Measurements from ENCODE around the gene KDM5C.

The KDM5C gene

DNA sequence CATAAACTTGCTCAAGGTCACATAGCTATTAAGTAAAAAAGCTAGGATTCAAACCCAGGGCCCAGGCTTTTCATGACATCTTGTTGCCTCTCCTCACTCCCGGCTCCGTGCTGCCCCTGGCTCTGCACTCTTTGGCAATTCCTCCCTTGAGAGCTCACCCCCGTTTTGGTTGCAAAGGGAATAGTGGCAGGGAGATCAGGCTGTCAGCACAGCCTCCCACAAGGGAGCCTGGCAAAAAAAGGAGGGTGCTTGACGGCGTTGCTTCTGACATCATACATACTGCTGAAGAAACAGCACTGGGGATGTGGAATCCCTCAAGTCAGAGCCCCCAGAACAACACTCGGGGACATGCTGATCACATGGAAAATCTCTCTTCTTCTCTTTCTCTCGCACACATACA, 35.8 kb upstream of the KDM5C start:
- Histone ChIP-seq H3K36me3 (ENCODE audit: control insufficient read depth, low read depth, low read length) (no peaks in the 10 kb centered on the region), H3K9ac (ENCODE audit: low read length) (no peak overlapping the region), H3K4me3 (ENCODE audit: low read length) (no peak overlapping the region), H3K9me3 (ENCODE audit: control insufficient read depth, low read depth, low read length) (no peaks in the 10 kb centered on the region), H3K27ac (ENCODE audit: low read length) (no peak overlapping the region), H3K27me3 (ENCODE audit: control insufficient read depth, insufficient read depth, low read length) (no peaks in the 10 kb centered on the region), H3K4me1 (ENCODE audit: control insufficient read depth, low read depth, low read length) (no peaks in the 10 kb centered on the region)

DNA sequence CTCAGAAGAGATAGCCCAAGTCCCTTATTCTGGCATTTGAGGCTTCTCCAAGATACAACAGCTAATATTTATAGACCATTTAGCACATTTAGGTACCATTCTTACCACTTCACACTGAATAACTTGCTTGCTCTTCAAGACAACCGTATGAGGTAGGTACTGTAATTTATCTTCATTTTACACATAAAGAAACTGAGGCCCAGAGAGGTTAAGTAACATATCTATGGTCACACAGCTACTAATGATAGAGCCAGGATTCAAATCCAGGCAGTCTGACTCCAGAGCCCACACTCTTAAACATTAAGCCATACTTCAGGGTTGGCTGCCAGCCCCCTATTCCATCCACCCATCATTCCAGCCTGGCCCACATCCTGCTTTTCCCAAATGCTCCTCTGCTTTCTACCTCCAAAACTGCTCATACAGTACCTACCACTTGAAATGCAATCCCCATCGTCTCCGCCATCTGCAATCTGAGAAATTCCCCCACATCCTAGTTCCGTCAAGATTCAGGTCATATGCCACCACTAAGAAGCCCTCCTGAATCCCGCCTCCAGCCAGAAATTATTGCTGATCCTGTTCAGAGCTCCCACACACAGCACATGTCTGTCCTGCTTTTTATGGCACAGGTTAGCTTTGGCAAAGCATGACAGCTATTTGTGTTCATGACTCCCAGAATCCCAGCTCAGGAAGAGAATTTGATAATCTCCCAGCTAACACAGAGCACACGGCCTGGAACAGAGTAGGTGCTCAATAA, 32.8 kb upstream of the KDM5C start:
- Histone ChIP-seq H3K9ac (ENCODE audit: low read length) (no peak overlapping the region), H3K9me3 (ENCODE audit: control insufficient read depth, low read depth, low read length) (no peaks in the 10 kb centered on the region), H3K27ac (ENCODE audit: low read length) (no peak overlapping the region), H3K27me3 (ENCODE audit: control insufficient read depth, insufficient read depth, low read length) (no peaks in the 10 kb centered on the region), H3K36me3 (ENCODE audit: control insufficient read depth, low read depth, low read length) (no peaks in the 10 kb centered on the region), H3K4me1 (ENCODE audit: control insufficient read depth, low read depth, low read length) (no peaks in the 10 kb centered on the region), H3K4me3 (ENCODE audit: low read length) (no peak overlapping the region)

DNA sequence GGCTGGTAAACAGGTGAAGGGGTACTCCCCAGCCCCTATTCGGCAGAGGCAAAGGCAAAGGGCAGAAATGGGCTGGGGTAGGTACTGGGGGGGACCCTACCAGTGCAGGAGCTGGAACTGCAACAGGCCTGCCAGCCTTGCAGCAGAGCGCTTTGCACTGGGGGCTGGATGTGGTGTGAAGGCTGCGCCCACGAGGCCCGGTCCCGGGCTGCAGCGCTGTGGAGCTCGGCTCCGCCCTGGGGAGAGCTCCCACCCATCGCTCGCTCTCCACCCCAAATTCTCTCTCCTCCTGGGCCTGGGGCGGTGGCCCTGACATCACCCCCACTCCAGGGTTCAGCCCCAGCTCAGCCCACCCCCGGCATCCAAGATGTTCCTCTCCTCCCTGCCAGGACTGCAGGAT, 32.2 kb upstream of the KDM5C start:
- no peak overlapping the region for H3K4me3 ChIP-seq (ENCODE audit: low read length)
- no peak overlapping the region for H3K9ac ChIP-seq (ENCODE audit: low read length)
- no peaks in the 10 kb centered on the region for H3K9me3 ChIP-seq (ENCODE audit: control insufficient read depth, low read depth, low read length)
- H3K27me3 ChIP-seq (ENCODE audit: control insufficient read depth, insufficient read depth, low read length) = no peaks in the 10 kb centered on the region
- no peaks in the 10 kb centered on the region for H3K36me3 ChIP-seq (ENCODE audit: control insufficient read depth, low read depth, low read length)
- H3K27ac ChIP-seq (ENCODE audit: low read length) = no peak overlapping the region
- H3K4me1 ChIP-seq (ENCODE audit: control insufficient read depth, low read depth, low read length) = no peaks in the 10 kb centered on the region

DNA sequence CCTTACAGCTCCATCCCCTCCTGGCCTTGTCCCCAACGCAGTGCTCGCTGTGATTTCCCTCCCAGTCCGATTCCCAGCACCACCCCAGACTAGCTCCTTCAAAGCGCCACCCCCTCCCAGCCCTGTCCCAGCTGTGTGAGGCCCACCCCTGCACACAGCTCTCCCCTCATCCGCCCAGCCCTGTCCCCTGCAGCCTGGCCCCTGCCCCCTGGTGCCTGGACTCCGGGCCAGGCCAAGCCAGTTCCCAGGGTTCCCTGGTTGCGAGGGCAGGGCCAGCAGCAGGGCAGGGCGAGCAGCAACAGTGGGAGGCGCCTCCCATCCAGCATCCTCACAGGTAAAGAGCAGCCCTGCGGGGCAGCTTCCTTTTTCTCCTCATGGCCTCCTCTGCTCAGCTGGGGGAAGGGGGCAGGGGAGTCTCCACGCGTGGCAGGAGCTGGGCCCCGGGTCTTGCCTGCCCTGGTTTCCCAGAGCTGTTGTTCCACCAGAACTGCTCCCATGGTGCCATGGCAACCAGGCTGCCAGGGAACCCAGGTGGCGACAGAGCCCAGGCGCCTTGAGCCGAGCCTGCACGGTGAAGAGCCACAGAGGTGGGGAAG, 31.5 kb upstream of the KDM5C start:
- H3K4me3 ChIP-seq (ENCODE audit: low read length) = no peak overlapping the region
- no peaks in the 10 kb centered on the region for H3K27me3 ChIP-seq (ENCODE audit: control insufficient read depth, insufficient read depth, low read length)
- no peaks in the 10 kb centered on the region for H3K4me1 ChIP-seq (ENCODE audit: control insufficient read depth, low read depth, low read length)
- no peak overlapping the region for H3K9ac ChIP-seq (ENCODE audit: low read length)
- no peaks in the 10 kb centered on the region for H3K36me3 ChIP-seq (ENCODE audit: control insufficient read depth, low read depth, low read length)
- H3K9me3 ChIP-seq (ENCODE audit: control insufficient read depth, low read depth, low read length) = peaks cover under 1% of the 10 kb centered on the region
- no peak overlapping the region for H3K27ac ChIP-seq (ENCODE audit: low read length)

DNA sequence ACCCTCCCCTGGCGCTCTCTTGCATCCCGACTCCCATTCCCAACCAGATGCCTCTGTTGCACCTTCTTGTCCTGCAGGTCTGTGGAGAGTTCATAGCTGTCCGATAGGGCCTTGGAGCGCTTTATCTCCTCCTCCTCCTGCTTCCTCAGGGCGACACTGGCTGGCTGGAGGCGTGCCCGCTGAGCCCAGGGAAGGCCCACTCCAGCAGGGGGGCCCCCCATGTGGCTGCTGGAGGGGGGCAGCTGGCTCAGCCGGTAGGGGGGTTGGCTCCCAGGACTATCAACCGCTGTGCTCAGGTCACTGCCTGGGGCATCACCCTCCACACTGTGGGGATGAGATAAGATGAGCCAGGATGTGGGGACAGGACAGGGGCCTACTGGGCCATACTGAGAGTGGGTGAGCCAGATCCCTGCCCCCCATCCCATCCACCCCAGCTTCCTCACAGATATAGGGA, 30.8 kb upstream of the KDM5C start:
- Histone ChIP-seq H3K4me1 (ENCODE audit: control insufficient read depth, low read depth, low read length) (no peaks in the 10 kb centered on the region), H3K27me3 (ENCODE audit: control insufficient read depth, insufficient read depth, low read length) (no peaks in the 10 kb centered on the region), H3K9ac (ENCODE audit: low read length) (no peak overlapping the region), H3K4me3 (ENCODE audit: low read length) (no peak overlapping the region), H3K9me3 (ENCODE audit: control insufficient read depth, low read depth, low read length) (peaks cover 5% of the 10 kb centered on the region), H3K27ac (ENCODE audit: low read length) (no peak overlapping the region), H3K36me3 (ENCODE audit: control insufficient read depth, low read depth, low read length) (no peaks in the 10 kb centered on the region)

DNA sequence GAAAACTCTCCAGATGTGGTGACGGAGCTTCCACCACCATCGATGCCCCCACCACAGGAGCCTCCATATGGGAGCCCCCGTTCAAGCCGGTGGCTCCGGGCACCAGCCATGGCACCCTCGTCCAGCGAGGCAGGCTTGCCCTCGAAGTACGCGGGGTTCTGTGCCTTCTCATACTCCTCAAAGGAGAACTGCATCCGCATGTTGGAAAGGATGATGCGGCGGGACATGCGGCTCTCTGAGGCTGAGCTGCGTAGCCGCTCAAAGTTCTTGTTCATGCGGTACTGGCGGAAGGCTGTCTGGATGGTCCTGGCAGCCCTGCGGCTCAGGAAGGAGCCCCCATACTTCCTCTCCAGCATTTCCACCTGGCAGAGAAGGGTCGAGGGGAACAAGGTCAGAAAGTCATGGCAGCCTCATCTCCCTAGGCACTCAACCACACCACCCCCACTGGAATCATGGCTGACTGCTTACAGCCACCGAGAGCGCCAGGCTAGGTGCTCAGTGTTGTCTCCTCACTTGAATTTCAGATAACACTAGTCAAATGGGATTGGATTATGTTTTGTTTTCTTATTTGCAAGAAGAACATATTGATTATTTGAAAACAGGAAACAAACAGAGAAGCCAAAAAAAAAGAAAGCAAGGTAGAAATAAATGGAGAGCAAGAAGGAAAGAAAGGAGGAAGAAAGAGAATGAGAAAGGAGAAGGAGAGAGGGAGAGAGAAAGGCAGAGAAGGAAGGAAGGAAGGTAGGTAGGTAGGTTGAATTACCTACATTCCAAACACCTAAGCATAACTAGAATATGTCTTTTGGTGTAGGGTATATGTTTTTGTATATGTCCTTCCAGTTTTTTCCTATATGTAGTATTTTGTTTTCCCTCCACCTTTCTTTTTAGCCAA, 29.8 kb upstream of the KDM5C start:
- no peaks in the 10 kb centered on the region for H3K36me3 ChIP-seq (ENCODE audit: control insufficient read depth, low read depth, low read length)
- no peaks in the 10 kb centered on the region for H3K27me3 ChIP-seq (ENCODE audit: control insufficient read depth, insufficient read depth, low read length)
- no peak overlapping the region for H3K27ac ChIP-seq (ENCODE audit: low read length)
- no peak overlapping the region for H3K9ac ChIP-seq (ENCODE audit: low read length)
- H3K4me3 ChIP-seq (ENCODE audit: low read length) = no peak overlapping the region
- no peaks in the 10 kb centered on the region for H3K4me1 ChIP-seq (ENCODE audit: control insufficient read depth, low read depth, low read length)
- peaks cover 5% of the 10 kb centered on the region for H3K9me3 ChIP-seq (ENCODE audit: control insufficient read depth, low read depth, low read length)

DNA sequence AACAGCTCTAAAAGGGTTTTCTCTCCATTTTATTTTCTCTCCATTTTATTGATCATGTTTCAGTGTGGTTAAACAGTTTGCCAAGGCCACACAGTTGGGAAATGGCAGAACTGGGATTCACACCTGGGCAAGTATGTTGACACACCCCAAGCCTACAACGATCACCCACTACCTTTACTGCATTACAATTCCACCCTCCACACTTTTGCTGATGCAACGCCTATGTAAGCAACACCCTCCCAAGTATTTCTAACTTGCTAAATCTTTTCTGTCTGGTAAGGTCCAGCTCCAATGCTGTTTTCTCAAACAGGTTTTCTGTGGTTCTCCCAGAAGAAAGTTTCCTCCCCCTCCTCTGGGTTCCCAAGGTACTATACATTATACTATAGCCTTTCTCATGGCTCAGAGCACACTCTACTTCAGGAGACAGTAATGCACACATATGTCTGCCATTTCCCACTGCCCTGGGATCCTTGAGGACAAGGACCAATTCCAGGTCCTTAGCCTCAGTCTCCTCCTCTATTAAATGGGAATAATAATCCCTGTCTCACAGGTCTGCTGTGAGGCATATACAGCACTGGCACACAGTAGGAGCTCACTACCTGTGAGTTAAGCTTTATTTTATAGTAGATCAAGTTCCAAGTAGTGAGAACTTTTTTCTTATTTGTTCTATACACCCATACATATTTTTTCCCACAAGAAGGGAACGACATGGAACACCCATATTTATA, 28.4 kb upstream of the KDM5C start:
- no peak overlapping the region for H3K4me3 ChIP-seq (ENCODE audit: low read length)
- no peaks in the 10 kb centered on the region for H3K4me1 ChIP-seq (ENCODE audit: control insufficient read depth, low read depth, low read length)
- no peaks in the 10 kb centered on the region for H3K36me3 ChIP-seq (ENCODE audit: control insufficient read depth, low read depth, low read length)
- no peaks in the 10 kb centered on the region for H3K27me3 ChIP-seq (ENCODE audit: control insufficient read depth, insufficient read depth, low read length)
- H3K27ac ChIP-seq (ENCODE audit: low read length) = no peak overlapping the region
- peaks cover 5% of the 10 kb centered on the region for H3K9me3 ChIP-seq (ENCODE audit: control insufficient read depth, low read depth, low read length)
- no peak overlapping the region for H3K9ac ChIP-seq (ENCODE audit: low read length)

DNA sequence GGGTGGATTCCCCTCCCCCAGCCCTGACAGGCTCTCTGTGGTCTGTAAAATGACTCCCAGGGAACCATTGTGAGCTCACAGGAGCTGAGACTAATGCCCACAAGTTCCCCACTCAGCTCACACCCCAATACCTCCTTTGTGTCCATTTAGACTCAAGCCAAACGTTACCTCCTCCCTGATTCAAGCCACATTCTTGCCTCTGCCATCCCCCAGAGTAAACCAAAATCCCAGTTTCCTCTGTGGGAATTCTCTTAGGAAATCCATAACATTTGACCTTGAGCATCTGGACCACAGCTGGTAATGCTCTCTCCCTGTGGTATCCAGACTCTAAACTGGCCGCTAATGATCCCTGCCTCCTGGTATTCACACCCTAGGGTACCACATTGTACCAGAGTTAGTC, 26.3 kb upstream of the KDM5C start:
- no peak overlapping the region for H3K27ac ChIP-seq (ENCODE audit: low read length)
- no peaks in the 10 kb centered on the region for H3K36me3 ChIP-seq (ENCODE audit: control insufficient read depth, low read depth, low read length)
- no peaks in the 10 kb centered on the region for H3K27me3 ChIP-seq (ENCODE audit: control insufficient read depth, insufficient read depth, low read length)
- H3K4me1 ChIP-seq (ENCODE audit: control insufficient read depth, low read depth, low read length) = no peaks in the 10 kb centered on the region
- no peak overlapping the region for H3K9ac ChIP-seq (ENCODE audit: low read length)
- H3K4me3 ChIP-seq (ENCODE audit: low read length) = no peak overlapping the region
- peaks cover 16% of the 10 kb centered on the region for H3K9me3 ChIP-seq (ENCODE audit: control insufficient read depth, low read depth, low read length)

DNA sequence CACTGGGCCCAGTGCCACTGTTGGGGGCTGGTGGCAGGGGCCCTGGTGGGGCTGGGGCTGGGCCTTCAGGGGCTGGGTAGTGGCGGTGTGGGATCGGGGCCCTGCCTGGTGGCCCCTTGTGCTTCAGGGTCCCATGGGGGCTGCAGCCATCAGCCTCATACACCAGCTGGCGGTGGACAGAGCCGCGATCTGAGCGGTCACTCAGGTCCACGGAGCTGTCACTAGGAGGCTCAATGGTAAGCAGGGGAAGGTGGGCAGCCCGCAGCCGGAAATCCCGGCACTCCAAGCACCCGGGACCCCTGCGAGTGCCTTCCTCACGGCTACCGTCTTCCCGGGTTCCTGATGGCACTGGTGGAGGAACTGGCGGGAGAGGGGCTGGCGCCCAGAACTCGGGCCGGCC, 25.5 kb upstream of the KDM5C start:
- Histone ChIP-seq H3K4me1 (ENCODE audit: control insufficient read depth, low read depth, low read length) (no peaks in the 10 kb centered on the region), H3K4me3 (ENCODE audit: low read length) (no peak overlapping the region), H3K9me3 (ENCODE audit: control insufficient read depth, low read depth, low read length) (peaks cover 16% of the 10 kb centered on the region), H3K36me3 (ENCODE audit: control insufficient read depth, low read depth, low read length) (no peaks in the 10 kb centered on the region), H3K27me3 (ENCODE audit: control insufficient read depth, insufficient read depth, low read length) (no peaks in the 10 kb centered on the region), H3K9ac (ENCODE audit: low read length) (no peak overlapping the region), H3K27ac (ENCODE audit: low read length) (no peak overlapping the region)

DNA sequence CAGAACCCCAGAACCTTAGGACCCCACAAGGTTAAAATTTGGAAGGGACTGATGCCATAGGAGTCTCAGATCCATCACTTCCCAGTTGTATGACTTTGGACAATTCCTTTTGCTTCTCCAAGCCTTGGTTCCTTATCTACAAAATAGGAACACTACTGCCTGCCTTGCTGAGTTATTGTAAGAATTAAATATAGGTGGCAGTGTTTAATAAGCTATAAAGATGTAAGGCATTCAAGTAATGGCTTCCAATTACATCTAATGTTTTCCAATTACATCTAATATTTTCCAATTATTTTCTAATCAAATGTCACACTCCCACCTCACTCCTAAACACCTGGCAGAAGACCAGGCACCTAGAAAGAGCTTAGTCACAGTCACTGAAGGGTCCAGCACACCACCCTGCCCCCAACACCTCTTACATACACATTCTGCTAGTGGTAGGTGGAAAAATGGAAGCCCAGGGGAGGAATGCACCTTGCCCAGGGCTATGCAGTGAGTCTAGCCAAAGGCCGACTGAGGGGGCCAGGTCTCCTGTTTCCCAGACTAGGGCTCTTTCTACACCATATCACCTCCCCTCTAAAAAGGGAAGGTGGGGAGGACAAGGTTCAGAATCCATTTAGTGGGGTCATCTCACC, 24.5 kb upstream of the KDM5C start:
- H3K4me3 ChIP-seq (ENCODE audit: low read length) = no peak overlapping the region
- no peak overlapping the region for H3K27ac ChIP-seq (ENCODE audit: low read length)
- H3K9me3 ChIP-seq (ENCODE audit: control insufficient read depth, low read depth, low read length) = peaks cover 16% of the 10 kb centered on the region
- no peaks in the 10 kb centered on the region for H3K27me3 ChIP-seq (ENCODE audit: control insufficient read depth, insufficient read depth, low read length)
- no peaks in the 10 kb centered on the region for H3K4me1 ChIP-seq (ENCODE audit: control insufficient read depth, low read depth, low read length)
- no peak overlapping the region for H3K9ac ChIP-seq (ENCODE audit: low read length)
- no peaks in the 10 kb centered on the region for H3K36me3 ChIP-seq (ENCODE audit: control insufficient read depth, low read depth, low read length)

DNA sequence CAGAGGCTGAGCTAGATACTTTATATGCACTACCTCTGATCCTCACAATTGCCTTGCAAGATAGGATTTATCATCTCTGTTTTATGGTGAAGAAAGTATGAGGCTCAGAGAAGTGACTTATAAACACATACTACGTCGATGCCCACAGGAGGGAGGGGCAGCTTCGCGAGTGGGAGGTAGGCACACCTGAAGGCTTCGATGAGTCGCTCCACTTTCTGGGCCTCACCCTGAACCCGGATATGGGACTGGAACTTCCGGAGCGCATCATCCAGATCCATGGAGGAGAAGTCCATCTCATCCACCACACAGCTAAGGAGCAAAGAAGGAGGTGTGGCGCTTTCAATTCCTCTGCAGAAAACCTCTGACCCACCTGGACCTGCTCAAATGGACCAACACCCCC, 22.9 kb upstream of the KDM5C start:
- Histone ChIP-seq H3K4me1 (ENCODE audit: control insufficient read depth, low read depth, low read length) (no peaks in the 10 kb centered on the region), H3K4me3 (ENCODE audit: low read length) (no peak overlapping the region), H3K27ac (ENCODE audit: low read length) (no peak overlapping the region), H3K9me3 (ENCODE audit: control insufficient read depth, low read depth, low read length) (peaks cover 16% of the 10 kb centered on the region), H3K36me3 (ENCODE audit: control insufficient read depth, low read depth, low read length) (no peaks in the 10 kb centered on the region), H3K27me3 (ENCODE audit: control insufficient read depth, insufficient read depth, low read length) (no peaks in the 10 kb centered on the region), H3K9ac (ENCODE audit: low read length) (no peak overlapping the region)

All from iPS-18a (cell line).